BJ (cell line): ENCODE data around the gene BUD23. TPM values are rescaled to one million over a fixed set of nuclear protein-coding genes. Genes with fewer than 3 reads are reported as not detected.

Source experiments
- CTCF ChIA-PET: fragments of 350-600 bp; formaldehyde crosslinking; extraction: SDS; loops from one replicate; lab custom pipeline; 2021; ENCODE audit warnings: antibody characterized with exemption, inconsistent platforms; lab: Yijun Ruan, JAX
- POLR2A ChIA-PET: fragments of 300-600 bp; sonication (Branson Sonifier 250); formaldehyde crosslinking; extraction: SDS; loops from one replicate; lab custom pipeline; 2021; ENCODE audit warnings: antibody characterized with exemption; lab: Charles Lee
- DNase-seq: peaks from one replicate; pipeline ENCODE4 v3.0.0-alpha.2; 2011; ENCODE audit warnings: low read depth
- H3K27me3 ChIP-seq: 2 replicates; pipeline ENCODE4 v1.6.0; 2011; ENCODE audit warnings: low read length; ENCODE audit not compliant: control insufficient read depth, insufficient read depth
- H3K36me3 ChIP-seq: 2 replicates; pipeline ENCODE4 v1.5.1; 2011; ENCODE audit warnings: low read length; ENCODE audit not compliant: control insufficient read depth, insufficient read depth
- H3K4me3 ChIP-seq: 2 replicates; pipeline ENCODE4 v1.5.1; 2011; ENCODE audit warnings: low read depth, mild to moderate bottlenecking, control low read depth, low read length
- CTCF ChIP-seq: IDR thresholded peaks from 2 replicates; pipeline ENCODE4 v1.5.1; 2011; ENCODE audit warnings: low read depth, mild to moderate bottlenecking, control low read depth, inconsistent platforms, low read length, moderate library complexity; ENCODE audit not compliant: insufficient read depth
- polyA plus RNA-seq: library from polyadenylated mRNA; depleted of rRNA; stranded (reverse); fragments of >200 nt; gene quantifications from 2 replicates; pipeline ENCODE4 v1.2.3, GENCODE V29; 2011

BUD23 gene
- polyA plus RNA-seq, 1 experiment = 69.8 TPM

- DNase-seq = no peak
- Histone ChIP-seq H3K4me3 (no peak overlapping the region), H3K27me3 (peaks cover 33% of the 10 kb centered on the region), H3K36me3 (no peaks in the 10 kb centered on the region)
- CTCF ChIA-PET = interaction anchor here (1.2 to 3.0 kb wide), 2 partner anchors 23 to 81 kb away, joined by 5 to 11 read pairs; partner anchors contain the start of gene VPS37D
- no peak for TF ChIP-seq CTCF
- POLR2A ChIA-PET = no interaction called here
Measured at GRCh38 chr7:73644688-73645286, 38.6 kb upstream of the BUD23 start.

GRCh38 chr7:73645643-73646174 lies 37.7 kb upstream of the BUD23 start:
- ChIA-PET POLR2A (no interaction called here), CTCF (interaction anchor here (0.6 to 3.0 kb wide), 7 partner anchors 13 to 89 kb away, joined by 3 to 11 read pairs (median 5); partner anchors contain the start of gene VPS37D)
- no peaks in the 10 kb centered on the region for H3K36me3 ChIP-seq
- H3K27me3 ChIP-seq = peaks cover 36% of the 10 kb centered on the region
- no peak for DNase-seq
- TF ChIP-seq CTCF = no peak
- H3K4me3 ChIP-seq = no peak overlapping the region

GRCh38 chr7:73646785-73647724 lies 36.3 kb upstream of the BUD23 start:
- peaks cover 37% of the 10 kb centered on the region for H3K27me3 ChIP-seq
- no peak overlapping the region for H3K4me3 ChIP-seq
- ChIA-PET CTCF (interaction anchor here (1.2 to 3.0 kb wide), 4 partner anchors 17 to 79 kb away, joined by 3 to 11 read pairs (median 8); no protein-coding TSS in a partner anchor), POLR2A (interaction anchor here (0.6 kb wide), 1 partner anchor 57 kb away, joined by 3 read pairs; no protein-coding TSS in a partner anchor)
- TF ChIP-seq CTCF = no peak
- H3K36me3 ChIP-seq = no peaks in the 10 kb centered on the region
- no peak for DNase-seq

DNA sequence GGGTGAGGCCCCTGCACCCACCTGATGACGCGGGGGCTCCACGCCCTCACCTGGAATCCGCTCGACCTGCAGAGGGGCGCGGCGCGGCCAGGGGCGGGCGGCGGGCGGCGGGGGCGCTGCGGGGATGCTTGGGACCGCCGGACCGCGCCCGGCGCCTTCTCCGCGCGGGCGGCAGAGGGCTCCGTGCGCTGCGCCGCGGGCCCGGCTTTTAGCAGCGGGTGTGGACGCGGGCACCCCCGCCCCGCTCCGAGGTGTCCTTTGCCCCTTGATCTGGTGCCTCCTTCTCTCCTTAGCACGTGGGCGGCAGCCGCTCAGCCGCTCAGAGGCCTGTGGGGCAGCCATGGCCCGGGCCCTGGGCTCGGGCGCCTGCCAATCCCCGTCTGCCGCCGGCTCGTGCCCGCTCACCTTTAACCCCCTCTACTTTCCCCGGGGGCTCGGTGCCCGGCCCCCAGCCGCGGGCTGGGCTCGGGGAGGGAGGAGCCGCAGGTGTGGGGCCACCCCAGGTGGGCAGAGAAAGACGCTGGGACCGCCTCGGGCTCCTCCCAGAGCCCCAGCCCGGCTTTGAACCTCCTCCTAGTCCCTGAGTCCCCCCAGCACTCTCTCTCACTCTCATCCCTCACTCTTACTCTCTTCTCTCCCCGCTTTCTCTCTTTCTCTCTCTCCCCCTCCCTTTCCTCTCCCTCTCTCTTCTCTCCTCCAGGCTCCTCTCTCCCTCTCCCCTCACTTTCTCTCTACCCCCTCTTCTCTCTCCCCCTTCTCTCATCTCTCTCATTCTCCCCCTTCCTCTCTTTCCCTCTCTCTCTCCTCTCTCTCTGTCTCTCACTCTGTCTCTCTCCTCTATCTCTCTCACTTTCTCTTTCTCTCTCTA lies 35.4 kb upstream of the BUD23 start:
- ChIA-PET POLR2A (no interaction called here), CTCF (interaction anchor here (1.8 kb wide), 1 partner anchor 17 kb away, joined by 5 read pairs; no protein-coding TSS in a partner anchor)
- DNase-seq = no peak
- no peak for TF ChIP-seq CTCF
- peak overlapping the region; percentile 21 for H3K4me3 ChIP-seq
- H3K36me3 ChIP-seq = no peaks in the 10 kb centered on the region
- peaks cover 41% of the 10 kb centered on the region for H3K27me3 ChIP-seq
